Tibial nerve (tissue), 3 donors: ENCODE data around the gene FAM221B.

ENCODE experiments used
- POLR2A ChIP-seq, 2 donors: fragments of 450-650 bp; IDR thresholded peaks; one replicate each; pipeline ENCODE4 v1.6.1; 2017; ENCODE audit warnings: antibody characterized with exemption in 2 of 2, mild to moderate bottlenecking in 2 of 2, moderate library complexity in 2 of 2
- TF ChIP-seq, protein P1 (sequence below), 5 experiments: fragments of 200-600 bp in 3 of 5; fragments of 450-650 bp in 2 of 5; sonication (generic) in 3 of 5; IDR thresholded peaks; one replicate each; pipeline ENCODE4 v1.5.1; 2016 to 2019; ENCODE audit warnings: antibody characterized with exemption in 5 of 5, mild to moderate bottlenecking in 3 of 5, moderate library complexity in 2 of 5

DNA sequence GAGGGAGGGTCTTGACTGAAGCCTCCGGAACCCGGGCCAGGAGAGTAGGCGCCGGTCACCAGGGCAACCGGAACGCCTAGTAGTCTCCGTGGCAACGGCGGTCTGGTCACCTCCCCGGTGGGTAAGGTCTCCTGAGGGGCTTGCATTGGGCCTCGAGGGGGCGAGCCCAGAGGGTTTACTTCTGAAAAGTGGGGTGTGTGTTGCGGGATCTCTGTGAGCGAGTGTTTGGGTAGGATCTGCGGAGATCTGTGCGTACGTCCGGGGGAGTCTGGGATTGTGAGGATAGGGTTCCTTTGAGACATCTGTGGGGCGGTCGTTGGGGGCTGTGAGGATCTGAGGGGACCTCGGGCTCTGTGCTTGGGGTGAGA, at the start of gene FAM221B:
- TF ChIP-seq, protein P1, sequence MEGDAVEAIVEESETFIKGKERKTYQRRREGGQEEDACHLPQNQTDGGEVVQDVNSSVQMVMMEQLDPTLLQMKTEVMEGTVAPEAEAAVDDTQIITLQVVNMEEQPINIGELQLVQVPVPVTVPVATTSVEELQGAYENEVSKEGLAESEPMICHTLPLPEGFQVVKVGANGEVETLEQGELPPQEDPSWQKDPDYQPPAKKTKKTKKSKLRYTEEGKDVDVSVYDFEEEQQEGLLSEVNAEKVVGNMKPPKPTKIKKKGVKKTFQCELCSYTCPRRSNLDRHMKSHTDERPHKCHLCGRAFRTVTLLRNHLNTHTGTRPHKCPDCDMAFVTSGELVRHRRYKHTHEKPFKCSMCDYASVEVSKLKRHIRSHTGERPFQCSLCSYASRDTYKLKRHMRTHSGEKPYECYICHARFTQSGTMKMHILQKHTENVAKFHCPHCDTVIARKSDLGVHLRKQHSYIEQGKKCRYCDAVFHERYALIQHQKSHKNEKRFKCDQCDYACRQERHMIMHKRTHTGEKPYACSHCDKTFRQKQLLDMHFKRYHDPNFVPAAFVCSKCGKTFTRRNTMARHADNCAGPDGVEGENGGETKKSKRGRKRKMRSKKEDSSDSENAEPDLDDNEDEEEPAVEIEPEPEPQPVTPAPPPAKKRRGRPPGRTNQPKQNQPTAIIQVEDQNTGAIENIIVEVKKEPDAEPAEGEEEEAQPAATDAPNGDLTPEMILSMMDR (IDR thresholded peaks at IDR 0.05): no peak
- no peak for TF ChIP-seq POLR2A (IDR thresholded peaks at IDR 0.05)
